HFF-Myc (cell line): Measurements from ENCODE around the gene IDH2.
"Not testable (repeated sequence)": the region's sequence is repeated elsewhere in the genome, so short reads cannot be mapped to it uniquely, and the experiment has no call there.

ENCODE experiments used
- DNase-seq: peaks from one replicate; pipeline ENCODE4 v3.0.0-alpha.2; 2011; ENCODE audit warnings: low read depth; ENCODE audit errors: extremely low read depth
- H3K4me3 ChIP-seq: replicated peaks from 2 replicates; pipeline ENCODE4 v1.5.1; 2011; ENCODE audit warnings: low read depth, mild to moderate bottlenecking, control low read depth, low read length
- CTCF ChIP-seq: IDR thresholded peaks from 2 replicates; pipeline ENCODE4 v1.5.1; 2012; ENCODE audit warnings: mild to moderate bottlenecking, low read depth, low read length, control low read depth; ENCODE audit errors: missing control alignments

The IDH2 gene

GRCh38 chr15:90113166-90113565 lies 10.9 kb upstream of the IDH2 start:
- no peak overlapping the region for H3K4me3 ChIP-seq
- TF ChIP-seq CTCF = no peak
- no peak for DNase-seq

- DNase-seq, H3K4me3 ChIP-seq: not testable (repeated sequence)
These were observed 7.0 kb upstream of the IDH2 start for GRCh38 chr15:90109163-90109751.

- H3K4me3 ChIP-seq, DNase-seq: not testable (repeated sequence)
These were observed 5.8 kb upstream of the IDH2 start for GRCh38 chr15:90108038-90108437.

- H3K4me3 ChIP-seq = no peak overlapping the region
- TF ChIP-seq CTCF = no peak
- DNase-seq = no peak
These were observed 4.4 kb upstream of the IDH2 start for GRCh38 chr15:90106522-90107117.

GRCh38 chr15:90105521-90105920 lies 3.3 kb upstream of the IDH2 start:
- TF ChIP-seq CTCF = no peak
- no peak for DNase-seq
- H3K4me3 ChIP-seq = no peak overlapping the region

- no peak for TF ChIP-seq CTCF
- no peak for DNase-seq
- no peak overlapping the region for H3K4me3 ChIP-seq
These were observed 2.3 kb upstream of the IDH2 start for GRCh38 chr15:90104551-90104950.

- no peak for DNase-seq
- TF ChIP-seq CTCF = no peak
- no peak overlapping the region for H3K4me3 ChIP-seq
These were observed 1.5 kb upstream of the IDH2 start for GRCh38 chr15:90103701-90104329.
